ENCODE results near the gene TMIE. TPM values are rescaled to one million over a fixed set of nuclear protein-coding genes. Genes with fewer than 3 reads are reported as not detected.
"Not testable (repeated sequence)": the region's sequence is repeated elsewhere in the genome, so short reads cannot be mapped to it uniquely, and the experiment has no call there.

The TMIE gene
- total RNA-seq, 6 experiments from 2014 or later, result not detected

GRCh38 chr3:46699676-46700523 lies 1.3 kb upstream of the TMIE start:
- Mint-ChIP-seq H3K27ac (no peak overlapping the region), H3K36me3 (ENCODE audit: low read depth) (no peaks in the 10 kb centered on the region), H3K4me1 (ENCODE audit: low read depth) (peaks cover 9% of the 10 kb centered on the region; the same call in 1 of the 2 replicates), H3K4me3 (no peak overlapping the region), H3K27me3 (ENCODE audit: insufficient read depth) (peaks cover 24% of the 10 kb centered on the region), H3K9me3 (no peaks in the 10 kb centered on the region)
- no peak for DNase-seq
- TF ChIP-seq CTCF (IDR thresholded peaks at IDR 0.05), result no peak

- Mint-ChIP-seq H3K27me3 (ENCODE audit: insufficient read depth) (peaks cover 26% of the 10 kb centered on the region), H3K4me3 (no peak overlapping the region), H3K4me1 (ENCODE audit: low read depth) (peaks cover 11% of the 10 kb centered on the region), H3K9me3 (no peaks in the 10 kb centered on the region), H3K36me3 (ENCODE audit: low read depth) (no peaks in the 10 kb centered on the region), H3K27ac (no peak overlapping the region)
- DNase-seq, result no peak
- no peak for TF ChIP-seq CTCF (IDR thresholded peaks at IDR 0.05)
Observed at GRCh38 chr3:46700772-46701171, 420 bp upstream of the TMIE start.

GRCh38 chr3:46702246-46703012 lies 1.2 kb downstream of the TMIE start:
- Mint-ChIP-seq H3K4me3 (no peak overlapping the region), H3K4me1 (ENCODE audit: low read depth) (peaks cover 11% of the 10 kb centered on the region), H3K36me3 (ENCODE audit: low read depth) (no peaks in the 10 kb centered on the region), H3K27ac (no peak overlapping the region), H3K9me3 (no peaks in the 10 kb centered on the region), H3K27me3 (ENCODE audit: insufficient read depth) (peaks cover 29% of the 10 kb centered on the region)
- no peak for TF ChIP-seq CTCF (IDR thresholded peaks at IDR 0.05)
- DNase-seq, result no peak

GRCh38 chr3:46703013-46703520 lies 1.9 kb downstream of the TMIE start:
- Mint-ChIP-seq H3K9me3 (no peaks in the 10 kb centered on the region), H3K27me3 (ENCODE audit: insufficient read depth) (peaks cover 32% of the 10 kb centered on the region), H3K36me3 (ENCODE audit: low read depth) (no peaks in the 10 kb centered on the region), H3K4me1 (ENCODE audit: low read depth) (peaks cover 11% of the 10 kb centered on the region), H3K4me3 (no peak overlapping the region), H3K27ac (no peak overlapping the region)
- no peak for TF ChIP-seq CTCF (IDR thresholded peaks at IDR 0.05)
- no peak for DNase-seq

GRCh38 chr3:46704346-46704745 lies 3.2 kb downstream of the TMIE start:
- DNase-seq; H3K27ac Mint-ChIP-seq; H3K36me3 Mint-ChIP-seq (ENCODE audit: low read depth); H3K9me3 Mint-ChIP-seq; H3K4me3 Mint-ChIP-seq: not testable (repeated sequence)
- H3K27me3 Mint-ChIP-seq (ENCODE audit: insufficient read depth), result peaks cover 32% of the 10 kb centered on the region
- peaks cover 11% of the 10 kb centered on the region for H3K4me1 Mint-ChIP-seq (ENCODE audit: low read depth)
